Bone marrow (tissue), 2 donors: ENCODE measurements around the gene NLRC3.

ENCODE experiments used
- DNase-seq, 2 donors: peaks; one replicate each; lab custom pipeline; 2025; lab: John Stamatoyannopoulos, UW

NLRC3 gene

GRCh38 chr16:3580251-3580651 is 3.0 kb upstream of the NLRC3 start:
- no peak for DNase-seq

- DNase-seq: no peak
Observed at GRCh38 chr16:3579776-3580175, 2.6 kb upstream of the NLRC3 start.

DNA sequence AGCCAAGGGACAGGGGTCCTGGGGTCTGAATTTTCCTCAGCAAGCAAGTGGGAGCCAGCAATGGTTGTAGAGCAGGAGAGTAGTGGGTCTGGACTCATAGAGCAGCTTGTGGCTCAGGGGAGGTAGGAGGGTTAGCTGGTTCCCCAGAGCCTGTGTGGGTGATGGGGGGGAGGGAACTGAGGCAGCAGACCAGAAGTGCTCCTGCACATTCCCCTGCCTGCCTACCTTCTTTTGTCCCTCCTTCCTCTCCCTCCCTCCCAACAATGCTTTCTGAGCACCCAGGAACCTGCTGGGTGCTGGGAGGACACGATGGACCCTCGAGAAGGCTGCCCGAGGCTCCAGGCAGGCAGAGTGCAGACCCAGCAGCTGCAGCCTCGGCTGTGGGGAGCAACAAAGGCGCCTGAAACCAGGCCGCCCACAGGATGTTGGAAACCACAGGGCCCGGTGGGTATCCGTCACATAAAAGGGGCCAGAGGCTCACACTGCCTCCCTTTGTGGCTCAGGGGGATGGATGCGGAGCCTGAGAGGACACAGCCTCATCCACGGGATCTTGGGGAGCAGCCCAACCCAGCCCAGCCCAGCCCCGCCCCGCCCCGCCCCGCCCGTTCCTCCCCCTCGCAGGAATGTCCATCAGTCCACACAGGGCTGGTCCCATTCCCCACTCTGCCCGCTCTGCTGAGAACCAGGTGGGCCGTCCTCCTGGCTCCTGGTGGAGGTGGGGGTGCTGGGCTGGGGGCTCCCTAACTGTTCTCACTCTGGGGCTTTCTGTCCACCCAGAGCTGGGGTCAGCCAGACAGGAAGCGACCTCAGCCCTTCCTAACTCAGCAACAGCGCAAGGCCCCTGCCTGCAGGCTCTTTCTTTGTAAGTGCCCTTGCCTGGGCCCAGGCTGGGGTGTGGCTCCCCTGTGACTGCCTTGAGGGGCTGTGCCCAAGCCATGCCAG is 1.7 kb upstream of the NLRC3 start:
- DNase-seq: peak in 1 of 2 donors; percentile 19

DNA sequence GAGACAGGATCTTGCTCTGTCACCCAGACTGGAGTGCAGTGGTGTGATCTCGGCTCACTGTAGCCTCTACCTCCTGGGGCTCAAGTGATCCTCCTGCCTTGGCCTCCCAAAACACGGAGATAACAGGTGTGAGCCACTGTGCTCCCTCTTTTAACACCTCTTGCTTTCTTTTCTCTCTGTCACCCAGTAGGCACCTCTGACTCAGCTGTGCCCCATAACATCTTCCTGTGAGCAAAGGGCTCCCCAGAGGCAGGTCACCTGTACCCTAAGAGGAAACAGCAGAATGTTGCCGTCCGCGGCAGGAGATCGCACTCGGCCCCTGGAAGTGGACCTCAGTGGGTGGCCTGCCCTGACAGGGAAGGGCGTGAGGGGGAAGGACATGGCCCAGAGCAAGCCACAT is 918 bp upstream of the NLRC3 start:
- no peak for DNase-seq

GRCh38 chr16:3576211-3576610 is 992 bp downstream of the NLRC3 start:
- no peak for DNase-seq

DNA sequence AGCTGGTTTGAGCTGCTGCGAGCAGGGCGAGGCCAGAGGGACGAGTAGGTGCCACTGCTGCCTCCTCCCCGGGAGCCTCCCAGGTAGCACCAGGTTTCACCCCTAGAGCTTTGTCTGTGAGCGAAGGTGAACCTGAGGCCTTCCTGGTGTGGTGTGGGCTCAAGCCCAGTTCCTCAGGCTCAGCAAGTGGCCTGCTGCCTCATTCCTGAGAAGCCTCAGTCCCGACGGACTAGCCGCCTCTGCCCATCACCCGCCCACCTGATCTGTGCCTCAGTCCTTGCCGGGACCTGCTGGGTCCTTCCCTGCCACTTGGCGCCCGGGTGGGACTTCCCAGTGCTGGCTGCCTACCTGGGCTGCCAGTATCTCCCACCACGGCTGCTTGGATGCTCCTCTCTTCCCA is 1.7 kb downstream of the NLRC3 start:
- DNase-seq: no peak

- no peak for DNase-seq
Observed at GRCh38 chr16:3574195-3574594, 3.0 kb downstream of the NLRC3 start.

- no peak for DNase-seq
Observed at GRCh38 chr16:3573146-3573815, 3.9 kb downstream of the NLRC3 start.

DNA sequence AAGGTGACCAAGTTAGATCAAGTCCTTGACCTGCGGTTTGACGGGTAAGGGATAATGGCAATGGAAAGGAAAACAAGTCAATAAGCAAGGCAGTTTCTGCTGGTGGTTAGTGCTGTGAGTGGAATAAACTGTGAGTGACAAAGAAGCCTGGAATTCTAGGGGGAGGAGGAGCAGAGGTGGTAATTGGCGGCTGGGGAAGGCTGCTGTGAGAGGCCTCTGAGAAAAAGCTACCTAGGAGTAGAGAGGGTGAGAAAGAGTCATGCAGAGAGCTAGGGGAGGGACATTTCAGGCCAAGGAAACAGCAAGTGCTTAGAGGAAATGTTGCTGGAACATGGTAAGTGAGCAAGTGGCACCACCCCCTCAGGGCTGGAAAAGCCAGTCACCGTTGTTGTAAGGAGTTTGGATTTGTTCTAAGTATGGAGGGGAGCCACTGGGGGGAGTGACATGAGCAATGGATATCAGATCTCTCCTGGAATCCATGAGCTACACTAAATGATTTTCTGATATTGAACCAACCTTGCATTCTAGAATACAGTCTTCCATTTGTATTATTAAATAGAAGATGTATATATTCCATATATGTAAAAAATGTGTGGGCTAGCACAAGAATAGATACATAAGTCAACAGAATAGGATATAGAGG is 6.7 kb downstream of the NLRC3 start:
- no peak for DNase-seq

DNA sequence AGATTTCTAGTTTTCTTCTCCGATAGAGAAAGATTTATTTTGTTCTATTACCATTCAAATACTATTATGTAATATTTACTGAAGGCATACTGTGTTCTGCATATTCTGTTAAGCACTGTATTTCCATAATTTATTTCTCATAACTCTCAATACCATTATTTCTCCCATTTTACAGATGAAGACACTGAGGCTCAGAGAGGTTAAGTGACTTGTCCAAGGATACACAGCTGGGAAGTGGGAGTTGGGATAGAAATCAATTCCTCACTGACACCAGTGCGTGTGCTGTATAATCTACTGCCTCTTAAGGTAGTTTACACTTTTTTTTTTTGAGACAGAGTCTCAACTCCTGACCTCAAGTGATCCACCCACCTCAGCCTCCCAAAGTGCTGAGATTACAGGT is 7.4 kb downstream of the NLRC3 start:
- no peak for DNase-seq

- DNase-seq: no peak
Observed at GRCh38 chr16:3566990-3567389, 10.2 kb downstream of the NLRC3 start.

- no peak for DNase-seq
Observed at GRCh38 chr16:3564889-3565141, 12.4 kb downstream of the NLRC3 start.

- no peak for DNase-seq
Observed at GRCh38 chr16:3564130-3564888, 12.9 kb downstream of the NLRC3 start.

DNA sequence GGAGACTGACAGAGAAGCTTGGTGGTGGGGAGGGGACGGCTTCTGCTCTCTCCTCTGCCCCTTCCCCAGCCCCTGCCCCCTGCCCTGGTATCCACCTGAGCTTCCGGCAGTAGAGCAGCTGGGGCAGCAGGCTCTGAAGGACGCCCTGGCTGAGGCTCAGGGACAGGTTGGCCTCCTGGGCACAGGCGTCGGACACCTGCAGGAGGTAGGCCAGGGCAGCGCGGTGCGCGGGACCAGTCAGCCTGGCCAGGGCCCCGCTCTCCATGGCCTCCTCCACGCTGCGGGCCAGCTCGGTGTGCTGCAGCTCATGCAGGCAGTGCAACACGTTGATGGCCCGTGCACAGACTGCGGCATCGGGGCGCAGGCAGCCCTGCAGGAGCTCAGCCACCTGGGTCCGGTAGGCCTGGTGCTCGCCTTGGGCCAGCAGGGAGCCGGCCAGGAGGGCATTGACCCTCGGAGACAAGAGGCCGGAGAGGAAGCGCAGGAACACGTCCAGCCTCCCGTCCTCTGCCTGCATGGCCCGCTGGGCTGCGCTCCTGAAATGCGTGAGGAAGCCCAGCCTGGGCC is 14.2 kb downstream of the NLRC3 start:
- DNase-seq: no peak

DNA sequence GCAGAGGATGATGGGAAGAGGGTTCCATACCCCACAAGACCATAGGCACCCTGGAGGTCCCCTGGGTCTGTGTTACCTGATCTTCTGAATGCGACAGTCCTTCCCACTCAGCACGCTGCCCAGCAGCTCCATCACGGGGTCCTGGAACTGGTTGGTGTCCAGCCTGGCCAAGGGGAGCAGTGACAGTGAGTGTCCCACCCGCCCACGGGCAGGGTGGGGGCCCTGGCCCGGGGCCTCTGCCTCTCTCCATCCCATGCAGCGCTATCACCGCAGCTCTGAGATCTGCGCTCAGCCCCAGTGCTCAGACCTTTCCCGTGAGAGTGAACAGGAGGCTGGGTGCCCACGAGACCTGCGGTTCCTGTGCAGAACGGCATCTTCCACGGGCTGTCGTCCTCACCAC is 15.6 kb downstream of the NLRC3 start:
- DNase-seq: no peak

DNA sequence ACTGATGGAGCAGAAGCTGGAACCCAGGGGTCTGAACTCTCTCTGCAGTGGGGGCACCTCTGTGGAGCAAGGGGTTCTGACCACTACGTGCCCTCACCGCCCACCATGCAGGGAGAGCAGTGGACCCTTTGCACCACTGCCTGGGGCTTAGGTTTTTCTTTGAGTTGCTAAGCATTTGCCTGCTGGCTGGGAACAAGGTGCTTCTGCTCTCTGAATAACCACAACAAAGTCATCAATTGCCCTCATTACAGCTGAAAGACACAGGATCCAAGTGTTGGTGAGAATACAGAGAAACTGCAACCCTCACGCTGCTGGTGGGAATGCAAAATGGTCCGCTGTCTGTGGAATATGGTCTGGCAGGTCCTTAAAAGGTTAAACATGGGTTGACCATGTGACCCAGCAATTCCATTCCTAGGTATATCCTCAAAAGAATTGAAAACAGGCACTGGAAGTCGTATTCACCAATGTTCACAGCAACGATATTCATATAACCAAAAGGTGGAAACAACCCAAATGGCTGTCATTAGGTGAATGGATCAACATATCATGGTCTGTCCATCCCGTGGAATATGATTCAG is 22.8 kb downstream of the NLRC3 start:
- DNase-seq: no peak

DNA sequence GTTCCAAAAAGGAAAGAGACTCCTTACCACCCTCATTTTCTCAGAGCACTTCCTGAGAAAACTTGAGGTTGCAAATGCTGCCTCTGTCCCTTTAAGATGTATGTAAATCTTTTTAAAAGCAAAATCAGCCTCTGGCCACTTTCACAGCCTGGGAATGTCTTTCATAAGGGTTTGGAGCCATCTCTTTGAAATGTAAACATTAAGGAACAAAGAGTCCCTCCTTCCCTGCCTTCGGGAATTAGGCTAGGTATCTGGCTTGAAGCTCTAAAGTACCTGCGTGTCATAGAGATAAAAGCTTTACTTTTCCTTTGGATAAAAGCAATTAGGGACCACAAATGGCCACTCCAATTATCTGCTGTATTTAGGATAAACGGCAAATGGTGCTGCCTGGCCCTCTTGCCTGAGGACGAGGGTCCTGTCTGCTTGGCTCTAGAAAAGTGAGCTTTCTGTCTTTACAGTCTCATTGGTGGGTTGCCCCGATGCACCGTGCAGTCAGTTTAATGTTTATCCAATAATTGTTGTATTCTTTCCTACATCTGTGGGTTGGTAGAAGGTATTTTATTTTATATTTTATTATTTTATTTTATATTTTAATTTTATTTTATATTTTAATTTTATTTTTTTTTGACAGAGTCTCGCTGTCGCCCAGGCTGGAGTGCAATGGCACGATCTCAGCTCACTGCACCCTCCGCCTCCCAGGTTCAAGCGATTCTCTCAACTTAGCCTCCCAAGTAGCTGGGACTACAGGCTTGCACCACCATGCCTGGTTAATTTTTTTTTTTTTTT is 23.9 kb downstream of the NLRC3 start:
- no peak for DNase-seq

GRCh38 chr16:3550851-3551847 is 26.1 kb downstream of the NLRC3 start:
- no peak for DNase-seq

DNA sequence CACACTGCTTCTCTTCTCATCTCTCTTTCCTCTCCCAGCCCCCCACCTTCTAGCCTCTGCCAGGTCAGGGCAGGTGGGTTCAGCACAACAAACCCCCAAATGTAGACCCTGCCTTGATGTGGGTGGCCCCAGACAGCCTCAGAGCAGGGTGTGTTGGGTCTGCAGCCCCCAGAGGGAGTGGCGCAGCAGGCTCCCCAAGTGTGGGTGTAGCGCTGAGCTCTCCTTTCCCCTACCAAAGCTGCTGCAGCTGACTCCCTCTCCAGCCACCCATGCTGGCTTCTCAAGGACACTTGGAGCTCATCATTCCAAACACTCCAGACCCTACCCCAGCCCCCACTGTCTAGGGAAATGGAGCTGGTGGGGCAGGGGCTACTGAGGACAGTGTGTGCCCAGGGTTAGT is 27.3 kb downstream of the NLRC3 start:
- DNase-seq: no peak

DNA sequence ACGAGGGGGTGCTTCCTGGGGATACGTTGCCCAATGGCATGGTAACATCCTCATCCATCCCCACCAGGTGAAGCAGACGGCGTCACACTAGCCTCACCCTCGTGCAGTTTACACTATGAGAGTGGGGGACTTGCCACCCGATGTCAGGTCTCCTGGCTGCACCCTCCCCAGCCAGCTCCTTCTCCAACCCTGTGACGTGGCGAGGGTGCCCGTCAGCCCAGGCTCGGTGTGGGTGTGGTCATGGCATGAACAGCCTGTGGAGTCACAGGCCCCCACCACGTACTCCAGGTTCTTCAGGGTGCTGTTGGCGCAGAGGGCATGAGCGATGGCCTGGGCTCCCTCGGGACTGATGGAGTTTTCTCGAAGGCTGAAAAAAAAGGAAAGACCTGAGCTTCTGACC is 28.3 kb downstream of the NLRC3 start:
- DNase-seq: no peak
